DOHH2 (cell line): ENCODE data around the gene DMBT1.

ENCODE experiments used
- H3F3A ChIP-seq: fragments of 200-600 bp; sonication (generic), shearing (Covaris generic); 2 replicates; pipeline ENCODE4 v1.6.0; 2016; ENCODE audit warnings: antibody characterized with exemption, mild to moderate bottlenecking; ENCODE audit not compliant: control insufficient read depth, insufficient read depth
- H3K27ac ChIP-seq: fragments of 200-600 bp; sonication (generic); 2 replicates; pipeline ENCODE4 v1.5.1; 2014; ENCODE audit warnings: low read depth, mild to moderate bottlenecking, low read length, moderate library complexity
- H3K27me3 ChIP-seq: fragments of 200-600 bp; sonication (generic); 2 replicates; pipeline ENCODE4 v1.6.1; 2014; ENCODE audit warnings: mild to moderate bottlenecking, low read length, mixed read lengths; ENCODE audit not compliant: control insufficient read depth
- H3K36me3 ChIP-seq: fragments of 200-600 bp; sonication (generic); 2 replicates; pipeline ENCODE4 v1.6.1; 2014; ENCODE audit warnings: mild to moderate bottlenecking, low read length, moderate library complexity, mixed read lengths; ENCODE audit not compliant: control insufficient read depth
- H3K4me1 ChIP-seq: fragments of 200-600 bp; sonication (generic); 2 replicates; pipeline ENCODE4 v1.6.1; 2014; ENCODE audit warnings: mild to moderate bottlenecking, low read length, mixed read lengths; ENCODE audit not compliant: control insufficient read depth
- H3K4me2 ChIP-seq: fragments of 200-600 bp; sonication (generic); 2 replicates; pipeline ENCODE4 v1.6.0; 2014; ENCODE audit warnings: mild to moderate bottlenecking, low read length, moderate library complexity
- H3K4me3 ChIP-seq: fragments of 200-600 bp; sonication (generic); 2 replicates; pipeline ENCODE4 v1.5.1; 2014; ENCODE audit warnings: mild to moderate bottlenecking, low read length, mixed read lengths
- H3K79me2 ChIP-seq: fragments of 200-600 bp; sonication (generic); 2 replicates; pipeline ENCODE4 v1.6.1; 2014; ENCODE audit warnings: mild to moderate bottlenecking, low read length, mixed read lengths; ENCODE audit not compliant: control insufficient read depth
- H3K9me2 ChIP-seq: fragments of 200-600 bp; sonication (generic); replicated peaks from 2 replicates; pipeline ENCODE4 v1.6.1; 2014; ENCODE audit warnings: mild to moderate bottlenecking, low read length, mixed read lengths; ENCODE audit not compliant: control insufficient read depth
- H3K9me3 ChIP-seq: fragments of 200-600 bp; sonication (generic); 2 replicates; pipeline ENCODE4 v1.6.1; 2014; ENCODE audit warnings: antibody characterized with exemption, low read length, mixed read lengths; ENCODE audit not compliant: control insufficient read depth, insufficient read depth
- H4K20me1 ChIP-seq: fragments of 200-600 bp; sonication (generic); 2 replicates; pipeline ENCODE4 v1.6.0; 2014; ENCODE audit warnings: low read depth, mild to moderate bottlenecking, antibody characterized with exemption, low read length, moderate library complexity; ENCODE audit not compliant: control insufficient read depth, insufficient read depth
- EZH2phosphoT487 ChIP-seq: fragments of 200-600 bp; sonication (generic); IDR thresholded peaks from 2 replicates; pipeline ENCODE4 v1.6.1; 2017; ENCODE audit warnings: borderline replicate concordance, mild to moderate bottlenecking, antibody characterized with exemption, low read length, moderate library complexity, mixed read lengths
- TF ChIP-seq, protein P1 (sequence below): fragments of 200-600 bp; sonication (generic); IDR thresholded peaks from one replicate; pipeline ENCODE4 v1.5.1; 2014; ENCODE audit warnings: antibody characterized with exemption, mild to moderate bottlenecking, low read depth, low read length; ENCODE audit not compliant: poor library complexity, severe bottlenecking

DMBT1 gene

DNA sequence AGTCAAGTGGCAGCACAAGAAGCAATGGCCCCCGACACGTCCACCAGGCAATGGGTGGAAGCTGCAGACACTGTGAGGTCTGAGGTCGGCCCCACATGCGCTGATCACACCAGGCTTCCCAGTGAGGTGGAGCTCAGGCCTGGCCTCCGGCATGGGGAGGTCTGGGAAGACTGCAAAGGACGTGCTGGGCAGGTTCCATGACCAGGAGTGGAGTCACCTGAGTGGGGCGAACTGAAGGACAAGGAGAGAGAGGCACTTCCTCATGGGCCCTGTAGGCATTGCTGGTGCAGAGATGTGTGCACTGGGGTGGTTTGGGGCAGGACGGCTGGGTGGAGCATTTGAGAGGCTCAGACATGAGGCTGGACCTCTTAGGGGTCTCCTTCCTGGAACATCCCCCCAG, 103.9 kb downstream of the DMBT1 start:
- Histone ChIP-seq H3K79me2 (no peaks in the 10 kb centered on the region), H3F3A (no peaks in the 10 kb centered on the region), H3K4me2 (no peak overlapping the region), H3K27me3 (peaks cover 3% of the 10 kb centered on the region), H3K4me3 (no peak overlapping the region), H4K20me1 (no peaks in the 10 kb centered on the region), H3K9me3 (no peaks in the 10 kb centered on the region), H3K4me1 (no peaks in the 10 kb centered on the region), H3K9me2 (no peaks in the 10 kb centered on the region), H3K27ac (no peak overlapping the region), H3K36me3 (no peaks in the 10 kb centered on the region)
- no peak for TF ChIP-seq EZH2phosphoT487

DNA sequence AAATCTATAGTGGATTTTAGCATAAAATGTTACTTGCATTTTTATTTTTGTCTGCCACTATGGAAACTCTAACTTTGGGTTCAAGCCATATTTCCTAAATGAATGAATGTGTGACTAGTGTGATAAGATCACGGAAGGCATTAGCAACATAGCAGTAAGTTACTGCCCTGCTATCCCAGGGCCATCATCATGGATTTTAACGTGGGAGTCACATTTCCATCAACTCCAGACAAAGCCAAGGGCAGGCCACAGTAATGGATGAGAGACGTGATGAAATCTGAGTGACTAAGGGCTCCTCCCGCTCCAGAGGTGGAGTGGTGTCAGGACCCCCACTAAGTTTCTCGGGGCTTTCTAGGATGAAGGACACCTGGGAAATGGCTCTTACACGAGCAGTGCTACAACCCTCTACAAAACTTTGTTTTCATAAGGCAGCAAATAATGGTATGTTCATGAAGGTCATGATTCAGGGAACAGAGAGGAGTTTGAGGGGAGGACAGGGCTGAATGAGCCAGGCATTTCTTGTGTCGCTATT, 104.8 kb downstream of the DMBT1 start:
- Histone ChIP-seq H3K36me3 (no peaks in the 10 kb centered on the region), H3F3A (no peaks in the 10 kb centered on the region), H4K20me1 (no peaks in the 10 kb centered on the region), H3K4me3 (no peak overlapping the region), H3K4me2 (no peak overlapping the region), H3K4me1 (no peaks in the 10 kb centered on the region), H3K27ac (no peak overlapping the region), H3K79me2 (no peaks in the 10 kb centered on the region), H3K27me3 (peaks cover 3% of the 10 kb centered on the region), H3K9me3 (no peaks in the 10 kb centered on the region), H3K9me2 (no peaks in the 10 kb centered on the region)
- TF ChIP-seq EZH2phosphoT487: no peak
- TF ChIP-seq, protein P1, sequence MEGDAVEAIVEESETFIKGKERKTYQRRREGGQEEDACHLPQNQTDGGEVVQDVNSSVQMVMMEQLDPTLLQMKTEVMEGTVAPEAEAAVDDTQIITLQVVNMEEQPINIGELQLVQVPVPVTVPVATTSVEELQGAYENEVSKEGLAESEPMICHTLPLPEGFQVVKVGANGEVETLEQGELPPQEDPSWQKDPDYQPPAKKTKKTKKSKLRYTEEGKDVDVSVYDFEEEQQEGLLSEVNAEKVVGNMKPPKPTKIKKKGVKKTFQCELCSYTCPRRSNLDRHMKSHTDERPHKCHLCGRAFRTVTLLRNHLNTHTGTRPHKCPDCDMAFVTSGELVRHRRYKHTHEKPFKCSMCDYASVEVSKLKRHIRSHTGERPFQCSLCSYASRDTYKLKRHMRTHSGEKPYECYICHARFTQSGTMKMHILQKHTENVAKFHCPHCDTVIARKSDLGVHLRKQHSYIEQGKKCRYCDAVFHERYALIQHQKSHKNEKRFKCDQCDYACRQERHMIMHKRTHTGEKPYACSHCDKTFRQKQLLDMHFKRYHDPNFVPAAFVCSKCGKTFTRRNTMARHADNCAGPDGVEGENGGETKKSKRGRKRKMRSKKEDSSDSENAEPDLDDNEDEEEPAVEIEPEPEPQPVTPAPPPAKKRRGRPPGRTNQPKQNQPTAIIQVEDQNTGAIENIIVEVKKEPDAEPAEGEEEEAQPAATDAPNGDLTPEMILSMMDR: no peak

DNA sequence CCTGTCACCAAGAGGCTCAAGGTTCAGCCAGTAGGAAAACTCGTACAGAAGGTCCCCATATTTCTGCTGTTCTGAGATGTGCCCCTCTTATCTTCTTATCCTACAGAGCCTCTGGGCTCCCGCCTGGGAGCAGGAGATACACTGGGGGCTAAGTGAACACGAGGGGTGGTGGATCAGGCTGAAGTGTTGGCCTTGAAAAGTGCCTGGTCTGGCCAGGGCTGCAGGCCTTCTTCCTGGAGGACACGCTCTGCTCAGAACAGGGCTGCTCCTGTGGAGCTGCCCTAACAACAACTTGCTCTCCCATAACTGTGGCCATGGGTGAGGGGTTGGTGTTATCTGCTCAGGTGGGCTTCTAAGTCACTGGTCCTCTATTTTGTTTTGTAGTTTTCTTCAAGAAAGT, 105.4 kb downstream of the DMBT1 start:
- Histone ChIP-seq H3K79me2 (no peaks in the 10 kb centered on the region), H3K27ac (no peak overlapping the region), H3K4me2 (no peak overlapping the region), H3K9me2 (no peaks in the 10 kb centered on the region), H3K27me3 (peaks cover 3% of the 10 kb centered on the region), H3K36me3 (no peaks in the 10 kb centered on the region), H4K20me1 (no peaks in the 10 kb centered on the region), H3K4me1 (no peaks in the 10 kb centered on the region), H3F3A (no peaks in the 10 kb centered on the region), H3K4me3 (no peak overlapping the region), H3K9me3 (no peaks in the 10 kb centered on the region)
- no peak for TF ChIP-seq EZH2phosphoT487
- TF ChIP-seq, protein P1: no peak

DNA sequence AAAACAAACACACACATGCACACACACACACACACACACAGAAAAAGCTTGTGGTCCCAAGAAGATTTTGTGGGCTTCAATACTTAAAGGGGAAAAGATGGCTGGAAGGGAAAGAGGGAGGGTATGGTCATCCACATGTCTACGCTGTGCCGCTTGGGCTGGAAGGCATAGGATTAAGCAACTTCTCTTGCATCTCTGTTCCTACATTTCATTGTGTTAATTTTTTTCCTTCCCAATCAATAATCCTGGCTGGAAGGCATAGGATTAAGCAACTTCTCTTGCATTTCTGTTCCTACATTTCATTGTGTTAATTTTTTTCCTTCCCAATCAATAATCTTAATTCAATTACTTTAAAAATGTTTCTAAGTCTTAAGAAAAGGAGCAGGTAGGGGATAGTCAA, 108.5 kb downstream of the DMBT1 start:
- Histone ChIP-seq H3K9me3 (no peaks in the 10 kb centered on the region), H3K27me3 (peaks cover 3% of the 10 kb centered on the region), H3K4me1 (no peaks in the 10 kb centered on the region), H3K9me2 (no peaks in the 10 kb centered on the region), H3K36me3 (no peaks in the 10 kb centered on the region), H4K20me1 (no peaks in the 10 kb centered on the region), H3F3A (no peaks in the 10 kb centered on the region), H3K27ac (no peak overlapping the region), H3K79me2 (no peaks in the 10 kb centered on the region), H3K4me2 (no peak overlapping the region), H3K4me3 (no peak overlapping the region)
- TF ChIP-seq, protein P1: no peak
- TF ChIP-seq EZH2phosphoT487: no peak
